HEK293 (cell line): ENCODE data around the gene ATRNL1.
A peak's percentile ranks its signal among the peaks of the same experiment; 100 is the strongest.
"Not testable (repeated sequence)": the region's sequence is repeated elsewhere in the genome, so short reads cannot be mapped to it uniquely, and the experiment has no call there.

Experiments used
- CTCF ChIA-PET: fragments of 350-600 bp; formaldehyde crosslinking; extraction: SDS; loops from one replicate; lab custom pipeline; 2021; ENCODE audit warnings: antibody characterized with exemption; lab: Yijun Ruan, JAX
- POLR2A ChIA-PET: fragments of 300-600 bp; formaldehyde crosslinking; extraction: SDS; loops from one replicate; lab custom pipeline; 2020; ENCODE audit warnings: antibody characterized with exemption, inconsistent platforms; lab: Yijun Ruan, JAX
- H3K27ac ChIP-seq: fragments of 200-500 bp; sonication (Bioruptor generic); 2 replicates; pipeline ENCODE4 v1.5.1; 2014; ENCODE audit warnings: low read depth, low read length, control low read depth, inconsistent platforms; ENCODE audit errors: extremely low read depth
- H3K36me3 ChIP-seq, 2 experiments: fragments of 200-500 bp in 1 of 2; sonication (Bioruptor generic) in 1 of 2; 1 replicate in 1 of 2; 2 replicates in 1 of 2; pipeline ENCODE4 v1.5.1; 2014 to 2017; ENCODE audit warnings: inconsistent platforms in 2 of 2, low read length in 2 of 2; ENCODE audit not compliant: control insufficient read depth in 2 of 2, insufficient read depth in 1 of 2
- H3K4me1 ChIP-seq: fragments of 200-500 bp; sonication (Bioruptor generic); 2 replicates; pipeline ENCODE4 v1.5.1; 2014; ENCODE audit warnings: mild to moderate bottlenecking, low read length, inconsistent platforms; ENCODE audit not compliant: control insufficient read depth, insufficient read depth
- H3K4me3 ChIP-seq: 2 replicates; pipeline ENCODE4 v1.5.1; 2011; ENCODE audit warnings: low read depth, mild to moderate bottlenecking, control low read depth, low read length, moderate library complexity
- H3K9me3 ChIP-seq: fragments of 200-500 bp; sonication (Bioruptor generic); 2 replicates; pipeline ENCODE4 v1.5.1; 2014; ENCODE audit warnings: low read depth, low read length, inconsistent platforms; ENCODE audit not compliant: control insufficient read depth, insufficient read depth
- ATF2 ChIP-seq: fragments of 450-650 bp; formaldehyde crosslinking; IDR thresholded peaks from 2 replicates; pipeline ENCODE4 v1.5.1; 2016; ENCODE audit warnings: missing biosample characterization, missing genetic modification characterization, low read depth
- GLI2 ChIP-seq: fragments of 450-650 bp; formaldehyde crosslinking; IDR thresholded peaks from 2 replicates; pipeline ENCODE4; 2017; ENCODE audit warnings: missing biosample characterization, missing genetic modification characterization, low read depth, borderline replicate concordance
- HIC1 ChIP-seq: fragments of 450-650 bp; formaldehyde crosslinking; IDR thresholded peaks from 2 replicates; pipeline ENCODE4 v1.5.1; 2016; ENCODE audit warnings: missing biosample characterization, missing genetic modification characterization
- HOXD13 ChIP-seq: sonication (generic); formaldehyde crosslinking; IDR thresholded peaks from 2 replicates; pipeline ENCODE4 v1.8.0; 2022; ENCODE audit warnings: missing genetic modification reagents, borderline replicate concordance
- MZF1 ChIP-seq: fragments of 450-650 bp; formaldehyde crosslinking; IDR thresholded peaks from 2 replicates; pipeline ENCODE4 v1.5.1; 2017; ENCODE audit warnings: missing biosample characterization, missing genetic modification characterization, borderline replicate concordance
- PRDM1 ChIP-seq: fragments of 450-650 bp; formaldehyde crosslinking; IDR thresholded peaks from 2 replicates; pipeline ENCODE4; 2016; ENCODE audit warnings: missing biosample characterization, missing genetic modification characterization
- SP2 ChIP-seq: fragments of 450-650 bp; formaldehyde crosslinking; IDR thresholded peaks from 2 replicates; pipeline ENCODE4 v1.5.1; 2016; ENCODE audit warnings: missing biosample characterization, missing genetic modification characterization
- YY1 ChIP-seq: fragments of 450-650 bp; formaldehyde crosslinking; IDR thresholded peaks from 2 replicates; pipeline ENCODE4 v1.5.1; 2018; ENCODE audit warnings: missing biosample characterization, missing genetic modification characterization
- ZNF10 ChIP-seq: fragments of 450-650 bp; formaldehyde crosslinking; IDR thresholded peaks from 2 replicates; pipeline ENCODE4 v1.5.1; 2017; ENCODE audit warnings: missing biosample characterization, missing genetic modification characterization
- ZNF155 ChIP-seq: fragments of 450-650 bp; formaldehyde crosslinking; IDR thresholded peaks from 2 replicates; pipeline ENCODE4 v1.5.1; 2016; ENCODE audit warnings: missing biosample characterization, missing genetic modification characterization
- ZNF174 ChIP-seq: fragments of 450-650 bp; formaldehyde crosslinking; IDR thresholded peaks from 2 replicates; pipeline ENCODE4 v1.5.0; 2017; ENCODE audit warnings: missing biosample characterization, mild to moderate bottlenecking, missing genetic modification characterization
- ZNF2 ChIP-seq: fragments of 450-650 bp; formaldehyde crosslinking; IDR thresholded peaks from 2 replicates; pipeline ENCODE4 v1.5.1; 2016; ENCODE audit warnings: missing biosample characterization, missing genetic modification characterization
- ZNF23 ChIP-seq: fragments of 450-650 bp; formaldehyde crosslinking; IDR thresholded peaks from 2 replicates; pipeline ENCODE4 v1.5.1; 2016; ENCODE audit warnings: missing biosample characterization, missing genetic modification characterization, borderline replicate concordance
- ZNF24 ChIP-seq: fragments of 450-650 bp; formaldehyde crosslinking; IDR thresholded peaks from 2 replicates; pipeline ENCODE4 v1.5.1; 2016; ENCODE audit warnings: missing biosample characterization, missing genetic modification characterization
- ZNF26 ChIP-seq: fragments of 450-650 bp; formaldehyde crosslinking; IDR thresholded peaks from 2 replicates; pipeline ENCODE4 v1.5.1; 2016; ENCODE audit warnings: missing biosample characterization, missing genetic modification characterization
- ZNF398 ChIP-seq: fragments of 450-650 bp; formaldehyde crosslinking; IDR thresholded peaks from 2 replicates; pipeline ENCODE4 v1.5.1; 2017; ENCODE audit warnings: missing biosample characterization, missing genetic modification characterization
- ZNF521 ChIP-seq: fragments of 450-650 bp; formaldehyde crosslinking; IDR thresholded peaks from 2 replicates; pipeline ENCODE4 v1.5.1; 2017; ENCODE audit warnings: missing biosample characterization, mild to moderate bottlenecking, missing genetic modification characterization
- ZNF529 ChIP-seq: fragments of 450-650 bp; formaldehyde crosslinking; IDR thresholded peaks from 2 replicates; pipeline ENCODE4 v1.5.1; 2017; ENCODE audit warnings: missing genetic modification characterization, missing biosample characterization; ENCODE audit not compliant: insufficient replicate concordance
- ZNF585B ChIP-seq: fragments of 450-650 bp; formaldehyde crosslinking; IDR thresholded peaks from 2 replicates; pipeline ENCODE4 v1.5.1; 2016; ENCODE audit warnings: missing biosample characterization, missing genetic modification characterization
- ZNF670 ChIP-seq: fragments of 450-650 bp; formaldehyde crosslinking; IDR thresholded peaks from 2 replicates; pipeline ENCODE4 v1.5.1; 2016; ENCODE audit warnings: missing biosample characterization, missing genetic modification characterization, low read depth
- ZNF76 ChIP-seq: fragments of 450-650 bp; formaldehyde crosslinking; IDR thresholded peaks from 2 replicates; pipeline ENCODE4; 2016; ENCODE audit warnings: low read depth, missing biosample characterization, missing genetic modification characterization, borderline replicate concordance
- ZNF837 ChIP-seq: fragments of 450-650 bp; formaldehyde crosslinking; IDR thresholded peaks from 2 replicates; pipeline ENCODE4 v1.5.1; 2016; ENCODE audit warnings: missing biosample characterization, missing genetic modification characterization

Gene ATRNL1

GRCh38 chr10:115300080-115300479 is 206.9 kb downstream of the ATRNL1 start (continued):
- no peak for TF ChIP-seq ZNF10 (tag by site-specific recombination)
- TF ChIP-seq ZNF837 (tag by site-specific recombination), result no peak
- TF ChIP-seq MZF1 (tag by site-specific recombination), result no peak
- no peak for TF ChIP-seq ZNF2 (tag by site-specific recombination)
- TF ChIP-seq HOXD13, result no peak

GRCh38 chr10:115319669-115320068 is 226.5 kb downstream of the ATRNL1 start:
- peak; percentile 62 for TF ChIP-seq ZNF529 (tag by site-specific recombination)
- H3K4me3 ChIP-seq, H3K4me1 ChIP-seq, H3K36me3 ChIP-seq, POLR2A ChIA-PET, H3K27ac ChIP-seq, H3K9me3 ChIP-seq, CTCF ChIA-PET: not testable (repeated sequence)

- no peak overlapping the region for H3K27ac ChIP-seq
Observed at GRCh38 chr10:115321360-115321759, 228.2 kb downstream of the ATRNL1 start.

GRCh38 chr10:115328331-115328730 is 235.2 kb downstream of the ATRNL1 start:
- CTCF ChIA-PET, result interaction anchor here (0.6 kb wide), 1 partner anchor 15 kb away, joined by 3 read pairs; no protein-coding TSS in a partner anchor
- no peaks in the 10 kb centered on the region for H3K4me1 ChIP-seq
- TF ChIP-seq ZNF521 (tag by site-specific recombination), result no peak
- no peak for TF ChIP-seq GLI2 (tag by site-specific recombination)
- TF ChIP-seq SP2 (tag by site-specific recombination), result no peak
- no peak for TF ChIP-seq HIC1 (tag by site-specific recombination)
- TF ChIP-seq ATF2 (tag by site-specific recombination), result no peak
- no peak for TF ChIP-seq ZNF76 (tag by site-specific recombination)
- TF ChIP-seq YY1 (tag by site-specific recombination), result no peak
- no peak for TF ChIP-seq ZNF23
- TF ChIP-seq ZNF585B (tag by site-specific recombination), result no peak
- TF ChIP-seq ZNF155 (tag by site-specific recombination), result no peak
- TF ChIP-seq ZNF670, result no peak
- TF ChIP-seq, all 188 proteins: peak for 0
- no peaks in the 10 kb centered on the region for H3K9me3 ChIP-seq
- no peak overlapping the region for H3K4me3 ChIP-seq
- POLR2A ChIA-PET, result no interaction called here
- H3K27ac ChIP-seq, result no peak overlapping the region
- no peaks in the 10 kb centered on the region for H3K36me3 ChIP-seq

More at GRCh38 chr10:115321360-115321759, 228.2 kb downstream of the ATRNL1 start:
- no peak overlapping the region for H3K4me3 ChIP-seq
- no peaks in the 10 kb centered on the region for H3K4me1 ChIP-seq
- no peaks in the 10 kb centered on the region for H3K9me3 ChIP-seq
- ChIA-PET CTCF (interaction anchor here (0.9 kb wide), 1 partner anchor 15 kb away, joined by 3 read pairs; no protein-coding TSS in a partner anchor), POLR2A (no interaction called here)
- no peaks in the 10 kb centered on the region for H3K36me3 ChIP-seq
- TF ChIP-seq HOXD13 (no peak), ZNF23 (no peak), PRDM1 (tag by site-specific recombination) (0 out of 2 replicates have a peak, but pooled peaks have one; percentile 34), ZNF26 (no peak), ZNF398 (tag by site-specific recombination) (no peak), ZNF24 (tag by site-specific recombination) (no peak), ZNF174 (no peak)
